Dedifferentiated amniotic fluid mesenchymal stem cell (primary cell): ENCODE data around the gene GABRG3.
"Not testable (repeated sequence)": the region's sequence is repeated elsewhere in the genome, so short reads cannot be mapped to it uniquely, and the experiment has no call there.

Experiments used
- DNase-seq: peaks from one replicate; pipeline ENCODE4 v3.0.0-alpha.2; 2016; ENCODE audit errors: extremely low spot score

The GABRG3 gene

DNA sequence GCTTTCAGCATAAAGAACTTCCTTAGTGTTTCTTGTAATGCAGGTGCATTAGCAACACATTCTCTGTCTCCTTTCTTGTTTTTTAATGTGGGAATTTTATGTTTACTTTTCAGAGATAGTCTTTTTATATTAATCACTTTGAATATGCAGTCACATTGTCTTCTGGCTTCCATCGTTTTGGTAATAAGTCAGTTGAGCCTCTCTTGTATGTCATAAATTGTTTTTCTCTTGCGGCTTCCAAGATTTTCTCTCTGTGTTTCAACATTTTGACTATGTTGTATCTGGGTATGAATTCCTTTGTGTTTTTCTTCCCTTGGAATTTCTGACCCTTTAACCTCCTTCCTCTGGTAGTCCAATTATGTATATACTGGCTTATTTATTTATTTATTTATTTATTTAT is 25.3 kb downstream of the GABRG3 start:
- no peak for DNase-seq

DNA sequence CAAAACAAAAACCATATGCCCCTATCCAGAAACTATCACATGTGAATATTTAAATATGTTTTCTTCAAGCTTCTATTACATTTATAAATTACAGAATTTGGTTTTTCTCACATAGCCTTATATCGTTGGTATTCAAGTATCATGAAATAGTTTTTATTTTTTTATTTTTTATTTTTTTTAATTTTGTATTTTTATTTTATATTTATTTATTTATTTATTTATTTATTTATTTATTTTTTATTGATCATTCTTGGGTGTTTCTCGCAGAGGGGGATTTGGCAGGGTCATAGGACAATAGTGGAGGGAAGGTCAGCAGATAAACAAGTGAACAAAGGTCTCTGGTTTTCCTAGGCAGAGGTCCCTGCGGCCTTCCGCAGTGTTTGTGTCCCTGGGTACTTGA is 32.0 kb downstream of the GABRG3 start:
- not testable (repeated sequence) for DNase-seq

DNA sequence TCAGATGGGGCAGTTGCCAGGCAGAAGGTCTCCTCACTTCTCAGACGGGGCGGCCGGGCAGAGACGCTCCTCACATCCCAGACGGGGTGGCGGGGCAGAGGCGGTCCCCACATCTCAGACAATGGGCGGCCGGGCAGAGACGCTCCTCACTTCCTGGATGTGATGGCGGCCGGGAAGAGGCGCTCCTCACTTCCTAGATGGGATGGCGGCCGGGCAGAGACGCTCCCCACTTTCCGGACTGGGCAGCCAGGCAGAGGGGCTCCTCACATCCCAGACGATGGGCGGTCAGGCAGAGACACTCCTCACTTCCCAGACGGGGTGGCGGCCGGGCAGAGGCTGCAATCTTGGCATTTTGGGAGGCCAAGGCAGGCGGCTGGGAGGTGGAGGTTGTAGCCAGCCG is 33.2 kb downstream of the GABRG3 start:
- not testable (repeated sequence) for DNase-seq

DNA sequence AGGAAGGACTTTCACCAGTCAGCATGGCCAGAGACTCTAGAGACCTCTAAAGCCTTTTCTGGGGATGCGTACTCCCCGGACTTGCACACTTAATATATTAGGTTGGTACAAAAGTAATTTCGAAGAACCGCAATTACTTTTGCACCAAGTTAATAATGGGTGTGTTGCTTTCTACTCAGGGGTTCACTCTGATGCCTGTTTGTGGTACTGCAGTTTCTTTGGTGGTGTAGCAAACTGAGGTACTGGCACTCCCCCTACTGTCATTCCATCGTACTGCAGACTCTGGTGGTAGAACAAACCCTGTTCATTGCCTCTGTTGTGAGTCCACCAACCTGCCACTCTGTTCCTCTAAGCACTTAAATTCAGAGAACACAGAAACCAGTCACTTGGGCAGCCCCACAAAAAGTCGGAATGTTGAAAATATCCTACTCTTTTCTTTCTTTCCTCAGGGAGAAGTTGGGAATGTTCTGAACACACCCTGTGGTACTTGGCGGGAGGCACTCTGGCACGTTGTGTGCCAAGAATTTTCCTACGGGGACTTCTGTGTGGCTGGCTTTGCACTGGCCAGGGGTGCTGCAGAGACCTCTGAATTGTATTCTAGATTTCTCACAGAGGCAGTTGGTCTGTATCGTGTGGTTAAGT is 46.3 kb downstream of the GABRG3 start:
- no peak for DNase-seq

DNA sequence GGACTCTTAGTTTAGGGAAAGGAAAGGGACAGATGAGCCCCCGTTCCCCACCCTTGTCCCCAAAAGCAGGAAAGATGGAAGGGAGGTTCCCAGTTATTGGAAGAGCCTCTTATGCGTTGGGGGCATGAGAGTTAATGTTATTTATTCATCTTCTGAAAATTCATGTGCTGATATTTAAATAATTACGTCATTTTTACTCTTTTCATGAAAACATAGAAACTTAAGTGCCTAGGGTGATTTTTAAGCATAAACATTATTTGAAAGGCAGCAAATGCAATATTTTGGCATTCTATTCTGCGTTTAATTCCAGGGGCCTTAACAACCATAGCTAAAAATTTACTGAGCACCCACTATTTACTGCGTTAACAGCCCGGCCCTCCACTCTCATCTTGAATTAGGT is 48.7 kb downstream of the GABRG3 start:
- DNase-seq, result no peak

DNA sequence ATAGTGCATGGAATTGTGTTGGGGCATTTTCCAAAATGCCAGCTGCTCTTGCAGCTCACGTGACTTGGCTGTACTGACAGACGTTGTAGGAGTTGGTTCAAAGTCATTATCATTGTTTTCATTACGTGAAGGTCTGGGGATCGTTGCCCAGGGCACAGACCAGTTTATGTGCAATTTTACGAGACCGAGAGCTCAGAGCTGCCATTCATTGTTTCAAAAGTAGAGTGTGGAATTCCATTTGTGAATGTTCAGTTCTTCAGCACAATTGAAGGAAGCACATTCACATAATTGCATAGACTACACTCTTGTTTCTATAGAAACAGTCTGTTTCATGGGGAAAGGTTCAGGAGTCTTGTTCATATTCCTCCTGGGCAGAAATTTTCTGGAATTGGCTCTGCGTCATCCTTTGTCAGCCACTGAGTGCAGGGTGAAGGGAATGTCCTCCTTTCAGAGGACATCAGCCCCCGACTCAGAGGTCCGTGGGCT is 54.5 kb downstream of the GABRG3 start:
- no peak for DNase-seq

DNA sequence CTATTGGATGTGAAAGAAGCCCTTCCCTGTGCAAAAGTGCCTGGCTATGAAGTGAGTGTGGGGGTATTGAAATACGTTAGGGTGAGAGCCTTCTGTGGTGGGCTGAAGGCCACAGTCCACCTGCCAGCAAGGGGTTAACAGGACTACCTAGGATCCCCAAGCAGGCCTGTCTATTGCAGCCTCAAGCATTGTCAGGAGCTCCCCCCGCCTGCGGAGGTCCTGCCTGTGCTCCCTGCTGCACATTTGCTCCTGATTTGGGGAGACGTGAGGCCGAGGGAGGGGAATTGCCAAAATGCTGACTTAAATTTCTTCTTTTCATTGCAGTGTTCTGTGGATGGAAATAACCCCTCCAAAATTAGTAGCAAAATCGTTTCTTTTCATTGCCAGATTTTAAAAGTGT is 56.2 kb downstream of the GABRG3 start:
- DNase-seq, result no peak

DNA sequence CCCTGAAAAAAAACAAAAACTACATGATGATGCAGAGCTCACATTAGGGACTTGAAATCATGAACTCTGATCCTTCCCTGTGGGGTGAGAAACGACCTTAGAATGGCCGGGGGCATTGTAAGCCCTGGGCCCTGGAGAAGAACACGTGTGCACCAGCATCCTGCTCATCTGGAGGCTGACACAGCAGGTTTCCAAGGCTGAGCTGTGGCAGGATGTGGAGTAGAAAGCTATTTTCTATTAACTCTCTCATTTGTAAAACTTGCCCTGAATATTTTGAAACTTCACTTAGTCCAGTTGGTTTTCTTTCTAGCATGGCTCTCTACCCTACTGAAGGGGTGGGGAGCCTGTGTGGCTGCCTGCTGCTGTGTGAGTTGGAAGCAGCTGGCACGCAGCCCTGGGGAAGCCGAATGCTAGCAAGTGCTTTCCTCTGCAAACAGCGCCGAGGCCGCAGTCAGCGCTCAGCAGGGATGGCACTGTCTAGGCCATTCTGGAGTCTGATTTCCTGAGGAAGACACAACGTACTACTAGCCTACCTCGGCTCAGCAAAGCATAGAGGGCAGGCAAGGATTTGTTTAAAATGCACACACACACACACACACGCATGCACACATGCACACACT is 58.0 kb downstream of the GABRG3 start:
- DNase-seq, result no peak

DNA sequence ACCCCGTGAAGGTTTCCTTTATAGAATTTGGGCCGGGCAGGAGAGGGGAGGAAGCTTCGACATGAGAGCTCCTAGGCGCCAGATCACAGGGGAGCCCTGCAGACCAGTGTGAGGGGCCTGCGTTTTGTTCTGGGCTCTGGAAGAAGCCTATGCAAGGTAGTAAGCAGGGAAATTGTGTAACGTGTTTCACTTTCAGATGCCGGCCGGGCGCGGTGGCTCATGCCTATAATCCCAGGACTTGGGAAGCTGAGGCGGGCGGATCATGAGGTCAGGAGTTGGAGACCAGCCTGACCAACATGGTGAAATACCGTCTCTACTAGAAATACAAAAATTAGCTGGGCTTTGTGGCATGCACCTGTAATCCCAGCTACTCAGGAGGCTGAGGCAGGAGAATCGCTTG is 65.2 kb downstream of the GABRG3 start:
- DNase-seq, result no peak

DNA sequence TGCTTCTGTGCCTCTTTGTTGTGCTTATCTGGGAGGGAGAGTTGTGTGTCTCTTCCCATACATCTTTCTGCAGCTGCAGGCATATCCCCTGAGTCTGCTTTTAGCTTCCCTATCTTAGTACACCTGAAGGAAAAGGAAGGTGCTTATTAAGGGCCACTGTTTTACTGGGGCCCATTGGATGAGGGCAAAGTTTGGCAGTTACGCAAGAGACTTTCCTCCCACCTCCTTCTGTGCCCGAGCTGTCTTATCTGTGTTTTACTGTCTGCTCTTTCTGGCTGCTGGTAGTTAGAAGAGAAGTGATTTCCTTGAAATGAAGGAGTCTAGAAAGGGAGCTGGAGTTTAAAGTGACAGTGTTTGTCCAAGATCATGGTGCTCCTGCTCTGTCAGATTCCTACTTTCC is 66.5 kb downstream of the GABRG3 start:
- no peak for DNase-seq

DNA sequence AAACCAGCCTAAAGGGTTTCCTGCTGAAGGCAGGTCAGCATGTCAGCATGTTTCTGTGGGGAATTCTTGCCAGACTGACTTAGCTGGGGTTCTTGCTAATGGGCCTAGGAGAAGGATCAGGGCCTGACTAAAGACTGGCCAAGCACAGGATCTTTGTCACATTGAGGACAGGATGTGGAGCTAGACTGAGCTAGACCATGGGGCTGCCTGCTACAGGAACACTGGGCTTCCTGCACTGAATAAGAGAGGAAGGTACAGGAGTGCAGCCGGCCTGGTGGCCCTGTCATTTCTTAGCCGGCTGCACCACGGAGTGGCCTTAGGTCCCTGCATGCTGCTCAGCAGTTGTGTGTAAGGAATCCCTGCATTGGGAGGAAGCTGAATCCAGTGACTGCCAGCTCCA is 68.2 kb downstream of the GABRG3 start:
- no peak for DNase-seq

DNA sequence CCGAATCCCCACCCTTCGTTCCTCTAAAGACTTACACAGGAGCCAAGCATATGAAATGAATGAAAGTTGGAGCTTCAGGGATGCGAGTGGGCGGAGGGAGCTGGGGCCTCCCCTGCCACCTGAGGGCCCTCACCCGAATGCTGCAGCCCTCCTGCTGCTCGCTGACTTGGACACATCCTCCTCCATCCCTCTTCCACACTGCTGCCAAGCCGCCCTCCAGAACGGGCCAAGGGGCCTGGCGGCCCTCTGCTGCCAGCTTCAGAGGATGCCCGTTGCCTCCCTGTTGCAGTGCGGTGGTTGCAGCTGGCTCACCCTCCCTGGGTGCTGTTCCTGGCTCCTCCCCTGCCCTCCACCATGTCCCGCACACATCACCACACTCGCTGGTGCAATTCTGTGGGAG is 71.2 kb downstream of the GABRG3 start:
- no peak for DNase-seq

DNA sequence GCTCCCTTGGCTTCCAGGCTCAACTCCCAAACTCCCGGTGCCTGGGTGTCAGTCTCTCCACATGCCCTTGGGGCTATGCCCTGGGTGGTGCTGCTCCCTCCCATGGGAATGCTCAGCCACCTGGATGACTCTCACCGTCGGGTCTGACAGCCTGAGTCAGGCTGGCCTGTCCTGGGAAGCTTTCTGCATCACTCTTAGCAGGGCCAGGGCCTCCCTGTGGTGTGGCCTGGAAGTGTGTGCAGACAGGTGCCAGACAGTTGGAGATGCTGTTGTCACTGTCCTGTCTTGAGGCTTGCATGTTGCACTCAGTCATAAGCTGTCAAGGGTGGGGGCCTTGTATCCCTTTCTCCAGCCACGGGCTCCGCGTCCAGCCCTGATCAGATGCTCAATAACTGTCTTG is 71.7 kb downstream of the GABRG3 start:
- DNase-seq, result no peak

DNA sequence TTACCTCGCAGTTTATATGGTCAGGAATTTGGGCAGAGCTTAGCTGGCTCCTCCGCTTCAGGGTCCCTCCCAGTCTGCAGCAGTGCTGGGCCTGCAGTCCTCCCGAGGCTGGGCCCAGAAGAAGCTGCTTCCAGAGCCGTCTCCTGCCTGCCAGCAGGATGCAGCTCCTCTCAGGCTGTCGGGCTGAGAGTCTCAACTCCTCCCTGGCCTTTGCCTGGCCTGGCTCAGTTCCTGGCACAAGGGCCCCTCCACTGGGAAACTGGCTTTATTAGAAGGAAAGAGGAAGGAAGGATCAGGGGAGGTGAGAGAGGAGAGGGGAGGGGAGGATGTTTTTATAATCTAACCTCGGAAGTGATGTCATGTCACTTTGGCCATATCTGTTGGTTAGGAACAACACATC is 72.8 kb downstream of the GABRG3 start:
- DNase-seq, result no peak

DNA sequence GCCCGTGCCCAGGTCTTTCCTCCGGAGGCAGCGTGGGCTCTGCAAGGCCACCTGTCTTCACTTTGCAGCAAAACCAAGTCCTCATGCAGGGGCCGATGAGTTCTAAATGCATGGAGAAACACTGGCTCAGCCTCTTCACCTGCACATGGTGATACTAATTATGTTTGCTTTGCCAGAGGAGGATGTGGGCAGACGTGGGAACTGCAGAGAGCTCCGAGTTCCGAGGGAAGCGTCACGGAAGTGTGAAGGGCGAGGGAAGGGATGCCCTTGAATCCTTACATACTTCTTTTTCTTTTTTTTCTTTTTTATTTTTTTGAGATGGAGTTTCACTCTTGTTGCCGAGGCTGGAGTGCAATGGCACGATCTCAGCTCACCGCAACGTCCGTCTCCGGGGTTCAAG is 74.8 kb downstream of the GABRG3 start:
- DNase-seq, result no peak

DNA sequence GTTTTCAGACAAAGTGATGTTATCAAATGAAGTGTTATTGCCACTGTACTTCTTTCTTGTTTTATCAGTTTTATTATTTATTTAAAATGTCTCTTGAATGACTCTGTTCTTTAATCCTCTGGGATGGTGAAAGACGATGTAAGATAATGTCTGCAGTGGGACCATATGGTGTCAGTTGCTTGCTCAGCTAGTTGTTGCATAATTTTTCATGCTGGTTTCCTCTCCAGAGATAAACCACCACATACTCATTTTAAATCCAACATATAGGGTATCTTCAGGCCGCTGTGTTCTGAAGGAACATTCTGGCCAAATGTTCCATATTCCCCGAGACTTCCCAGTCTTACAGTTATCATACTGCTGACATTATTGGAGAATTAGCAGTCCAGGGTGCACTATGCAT is 75.9 kb downstream of the GABRG3 start:
- DNase-seq, result no peak

DNA sequence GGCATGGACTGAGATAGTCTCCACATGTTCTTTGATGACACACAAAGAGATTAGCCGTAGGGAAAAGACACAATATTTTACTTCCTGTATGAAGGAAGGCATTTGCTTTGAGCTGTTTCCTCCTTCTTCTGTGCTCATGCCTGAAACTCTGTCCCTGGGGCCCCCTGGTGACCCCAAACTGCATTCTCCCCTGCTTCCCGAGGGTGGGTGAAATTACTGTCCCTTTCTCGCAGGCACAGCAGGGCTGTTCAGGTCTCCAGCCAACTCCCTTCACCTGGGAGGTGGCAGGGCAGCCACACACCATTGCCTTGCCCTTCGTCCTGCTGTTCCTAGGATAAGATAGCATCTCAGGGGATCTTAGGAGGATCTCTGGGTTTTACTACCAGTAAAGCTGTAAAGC is 79.2 kb downstream of the GABRG3 start:
- DNase-seq, result no peak

DNA sequence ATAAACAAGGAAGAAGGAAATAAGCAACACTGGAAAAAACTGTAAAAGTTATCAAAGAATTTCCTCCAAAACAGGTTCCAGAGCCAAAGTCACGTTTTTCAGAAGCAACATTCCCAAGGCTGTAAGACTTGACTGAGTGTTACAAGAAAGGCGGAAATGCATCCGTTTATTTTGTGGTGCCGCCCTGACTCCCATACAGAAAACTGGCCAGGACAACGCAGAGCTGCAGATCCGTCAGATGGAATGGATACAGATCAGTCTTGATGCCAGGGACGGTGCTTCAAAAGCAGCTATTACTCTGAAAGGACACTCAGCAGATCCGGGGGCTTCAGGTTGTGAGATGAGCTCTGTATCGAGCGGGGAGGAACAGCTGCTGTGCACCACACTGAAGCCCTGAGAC is 83.4 kb downstream of the GABRG3 start:
- no peak for DNase-seq

DNA sequence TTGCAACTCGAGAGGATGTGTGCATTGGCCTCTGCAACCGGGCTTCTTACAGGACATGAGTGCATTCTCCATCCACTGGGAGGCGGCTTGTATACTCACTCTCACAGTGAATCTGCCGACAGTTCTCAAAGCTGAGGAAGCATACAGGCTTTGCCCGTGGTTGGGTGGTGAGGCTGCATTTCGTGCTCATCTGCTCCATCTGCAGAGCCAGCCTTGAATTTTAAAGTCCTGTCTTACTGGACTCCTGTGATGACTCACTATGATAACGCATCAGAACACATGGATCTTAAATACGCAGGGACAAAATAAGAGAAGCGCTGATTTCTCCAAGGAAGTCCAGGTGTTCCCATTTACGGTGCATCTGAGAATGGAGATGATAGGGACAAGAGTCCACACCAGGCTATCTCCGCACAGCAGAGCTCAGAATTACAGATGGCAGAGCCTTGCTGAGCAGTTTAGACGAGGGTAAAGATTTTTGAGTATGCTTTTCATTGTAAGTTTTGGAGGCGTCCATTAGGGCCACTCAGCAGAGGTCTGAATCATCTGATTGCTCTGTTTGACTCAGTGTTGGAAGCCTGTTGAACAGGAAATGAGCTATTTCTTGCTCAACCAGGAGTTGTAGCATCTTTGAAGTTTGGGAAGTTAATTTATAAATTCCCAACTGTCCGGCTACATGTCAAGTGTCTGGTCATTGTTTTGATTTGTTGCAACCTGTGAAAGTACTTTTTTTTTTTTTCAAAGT is 87.1 kb downstream of the GABRG3 start:
- DNase-seq, result no peak

DNA sequence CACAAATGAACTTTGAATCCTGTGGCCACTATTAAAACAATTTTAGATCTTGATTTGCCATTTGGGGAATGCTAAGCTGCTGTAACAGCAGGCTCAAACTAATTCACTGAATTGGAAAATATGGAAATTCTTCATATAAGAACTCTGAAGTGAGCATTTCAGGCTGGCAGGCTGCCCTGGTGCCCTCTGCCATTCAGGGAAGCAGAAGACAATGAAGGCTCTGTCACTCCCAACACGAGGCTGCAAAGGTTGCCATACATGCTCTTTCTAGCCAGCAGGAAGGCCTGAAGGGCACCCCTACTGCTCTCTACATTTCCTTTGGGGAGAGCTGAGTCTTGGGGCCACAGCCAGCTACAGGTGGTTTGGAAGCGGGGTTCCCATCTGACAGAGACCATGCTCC is 88.0 kb downstream of the GABRG3 start:
- DNase-seq, result no peak

DNA sequence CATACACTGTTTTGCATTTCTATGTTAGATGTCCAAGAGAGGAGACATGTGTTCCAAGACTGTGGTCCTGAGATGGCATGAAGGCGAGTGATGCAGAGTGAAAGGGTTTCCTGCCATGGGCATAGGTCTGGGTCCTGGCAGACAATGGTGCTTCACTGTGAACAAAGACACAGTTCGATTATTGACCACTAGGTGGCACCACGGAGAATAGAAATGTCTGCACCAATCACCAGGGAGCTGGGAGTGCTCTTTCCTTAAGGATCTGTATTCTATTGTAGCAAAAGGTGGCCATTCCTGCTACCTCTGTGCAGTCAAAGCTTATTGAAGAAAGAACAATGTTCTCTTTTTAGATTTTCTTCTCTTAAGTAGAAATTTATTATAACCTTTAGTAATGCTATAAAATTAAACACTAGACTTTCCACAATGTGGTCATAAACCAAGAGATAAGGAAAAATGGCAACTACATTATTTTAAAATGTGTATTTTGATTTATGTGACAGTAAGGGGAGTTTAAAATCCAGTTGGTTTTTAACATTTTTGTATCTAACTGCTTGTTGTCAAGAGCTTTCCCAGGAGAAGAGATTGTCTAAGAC is 88.7 kb downstream of the GABRG3 start:
- no peak for DNase-seq

DNA sequence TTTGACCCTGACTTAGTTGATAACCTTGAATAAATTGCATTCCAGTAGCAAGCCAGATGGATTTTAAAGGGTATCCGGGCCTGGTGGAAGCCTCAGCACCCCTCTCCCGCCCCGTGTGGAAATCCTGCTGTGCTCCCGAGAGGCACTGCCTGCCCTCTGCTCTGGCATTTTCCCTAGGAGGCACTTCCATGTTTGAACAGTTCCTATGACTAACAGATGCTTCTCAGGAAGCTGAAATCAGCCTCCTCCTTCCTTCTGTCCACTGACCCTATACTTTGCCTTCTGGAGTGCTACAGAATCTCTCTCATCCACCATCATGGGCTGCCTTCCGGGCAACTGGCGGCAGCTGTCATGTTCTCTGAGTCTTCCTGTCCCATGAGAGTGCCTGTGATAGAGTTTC is 90.8 kb downstream of the GABRG3 start:
- no peak for DNase-seq

DNA sequence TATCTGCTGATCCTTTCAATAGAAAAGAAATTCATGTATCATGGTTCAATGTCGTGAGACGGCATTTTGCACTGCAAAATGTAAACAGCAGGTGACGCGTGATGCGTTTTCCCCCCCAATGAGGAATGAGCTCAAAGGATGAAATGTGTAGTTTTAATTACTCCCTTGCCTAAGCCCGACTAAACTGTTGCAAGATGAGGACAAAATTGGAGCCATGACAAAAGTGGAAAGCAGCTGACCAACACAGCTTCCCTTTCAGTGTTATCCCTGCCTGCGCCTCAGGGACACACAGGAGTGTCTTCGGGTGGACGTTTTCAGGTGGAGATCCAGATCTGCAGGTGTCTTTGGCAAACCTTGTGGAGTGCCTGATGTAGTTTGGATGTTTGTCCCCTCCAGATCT is 92.0 kb downstream of the GABRG3 start:
- DNase-seq, result no peak
